ENCODE measurements around the gene USP10. TPM values are rescaled to one million over a fixed set of nuclear protein-coding genes. Genes with fewer than 3 reads are reported as not detected.

The USP10 gene
- total and polyA plus RNA-seq, 2 donors (not counting 3 experiments of a cell fraction or from before 2014, with no cell fraction given) = 84.0 to 115 TPM

DNA sequence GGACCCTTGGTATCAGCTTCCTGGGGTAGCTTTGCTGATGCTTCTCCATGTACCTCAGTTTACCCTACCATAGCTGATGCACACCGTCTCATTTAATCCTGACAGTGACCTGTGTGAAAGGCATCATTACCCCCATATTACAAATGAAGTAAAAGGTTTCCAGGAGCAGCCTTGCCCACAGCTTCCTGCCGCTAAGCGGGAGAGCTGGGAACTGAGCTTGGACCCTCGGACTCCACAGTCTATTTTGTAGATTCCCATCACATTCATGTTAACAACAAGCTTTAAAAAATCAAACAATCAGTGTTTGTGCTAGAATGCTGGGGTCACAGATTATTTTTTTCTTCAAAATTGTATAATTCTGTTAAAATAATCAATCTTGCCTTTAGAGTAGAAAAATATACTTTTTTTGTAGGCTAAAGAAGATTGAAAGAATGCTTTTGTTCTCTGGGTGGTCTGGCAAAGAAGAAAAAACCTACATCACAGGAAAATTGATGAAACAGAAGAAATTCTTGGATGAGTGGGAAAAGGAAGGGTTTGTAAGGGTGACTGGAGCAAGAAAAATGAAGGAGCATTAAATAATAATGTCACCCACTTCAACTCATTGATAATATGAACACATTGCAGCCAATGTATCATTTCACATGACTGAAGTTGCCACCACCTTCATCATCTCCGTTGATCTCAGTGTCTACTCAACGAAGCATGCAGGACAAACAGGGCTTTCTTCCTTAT lies 9.5 kb upstream of the USP10 start:
- Histone ChIP-seq H3K27me3 (ENCODE audit: control insufficient read depth in 2 of 2, insufficient read depth in 2 of 2, low read length in 2 of 2) (no peaks in the 10 kb centered on the region), H4K20me1 (replicated peaks; ENCODE audit: control insufficient read depth, extremely low read depth, insufficient read depth, low read length) (no peaks in the 10 kb centered on the region), H3K27ac (ENCODE audit: insufficient read depth, low read depth, low read length) (no peak overlapping the region), H3K36me3 (ENCODE audit: control insufficient read depth in 2 of 2, extremely low read depth in 1 of 2, insufficient read depth in 2 of 2, low read length in 2 of 2) (no peaks in the 10 kb centered on the region), H3K4me3 (replicated peaks in 1 of 3; ENCODE audit: insufficient read depth in 1 of 3, low read depth in 1 of 3, low read length in 3 of 3) (no peak overlapping the region), H3K4me1 (ENCODE audit: control insufficient read depth, extremely low read depth, insufficient read depth, low read length) (peaks cover 14% of the 10 kb centered on the region), H3K9me3 (replicated peaks; ENCODE audit: control insufficient read depth, insufficient read depth, low read length) (no peaks in the 10 kb centered on the region), H3K79me2 (ENCODE audit: control insufficient read depth, insufficient read depth, low read length) (no peaks in the 10 kb centered on the region), H3K9me1 (replicated peaks; ENCODE audit: control insufficient read depth, extremely low read depth, insufficient read depth, low read length) (no peaks in the 10 kb centered on the region), H3K4me2 (ENCODE audit: insufficient read depth, low read length) (no peak overlapping the region), H3K9ac (replicated peaks; ENCODE audit: extremely low read depth, insufficient read depth, low read length) (no peak overlapping the region), H2AFZ (ENCODE audit: low read depth, low read length) (no peak overlapping the region)
- FAIRE-seq (no peak), DNase-seq (ENCODE audit: low read depth, low spot score) (no peak)
- CTCF ChIA-PET = interaction anchor here (1.4 to 1.8 kb wide), 2 partner anchors 18 to 35 kb away, joined by 7 to 11 read pairs; no protein-coding TSS in a partner anchor
- POLR2A ChIA-PET = no interaction called here
- dilution Hi-C loops (cut with MboI; ENCODE audit: extremely low pct_ligation_motif_present, low sequenced_read_pairs) = no loop called here
- intact Hi-C loops (cut with micrococcal nuclease) = no loop called here
- TF ChIP-seq POLR2AphosphoS5 (IDR thresholded peaks at IDR 0.05; ENCODE audit: insufficient read depth, low read depth, low read length) (no peak), MYC (IDR thresholded peaks at IDR 0.05; ENCODE audit: low read depth, low read length) (no peak), GATA2 (IDR thresholded peaks at IDR 0.05; ENCODE audit: insufficient read depth, insufficient read length, low read depth, low read length) (no peak), JUN (IDR thresholded peaks at IDR 0.05; ENCODE audit: borderline replicate concordance, insufficient read depth, insufficient read length, low read depth) (no peak), FOS (IDR thresholded peaks at IDR 0.05; ENCODE audit: borderline replicate concordance, insufficient read depth, low read length) (no peak), POLR2A (IDR thresholded peaks at IDR 0.05; ENCODE audit: low read depth, low read length) (no peak), EZH2 (IDR thresholded peaks at IDR 0.05; ENCODE audit: borderline replicate concordance, low read depth, low read length, severe bottlenecking) (no peak), MAX (IDR thresholded peaks at IDR 0.05; ENCODE audit: insufficient read depth, insufficient read length) (no peak)
- TF ChIP-seq, protein P1, sequence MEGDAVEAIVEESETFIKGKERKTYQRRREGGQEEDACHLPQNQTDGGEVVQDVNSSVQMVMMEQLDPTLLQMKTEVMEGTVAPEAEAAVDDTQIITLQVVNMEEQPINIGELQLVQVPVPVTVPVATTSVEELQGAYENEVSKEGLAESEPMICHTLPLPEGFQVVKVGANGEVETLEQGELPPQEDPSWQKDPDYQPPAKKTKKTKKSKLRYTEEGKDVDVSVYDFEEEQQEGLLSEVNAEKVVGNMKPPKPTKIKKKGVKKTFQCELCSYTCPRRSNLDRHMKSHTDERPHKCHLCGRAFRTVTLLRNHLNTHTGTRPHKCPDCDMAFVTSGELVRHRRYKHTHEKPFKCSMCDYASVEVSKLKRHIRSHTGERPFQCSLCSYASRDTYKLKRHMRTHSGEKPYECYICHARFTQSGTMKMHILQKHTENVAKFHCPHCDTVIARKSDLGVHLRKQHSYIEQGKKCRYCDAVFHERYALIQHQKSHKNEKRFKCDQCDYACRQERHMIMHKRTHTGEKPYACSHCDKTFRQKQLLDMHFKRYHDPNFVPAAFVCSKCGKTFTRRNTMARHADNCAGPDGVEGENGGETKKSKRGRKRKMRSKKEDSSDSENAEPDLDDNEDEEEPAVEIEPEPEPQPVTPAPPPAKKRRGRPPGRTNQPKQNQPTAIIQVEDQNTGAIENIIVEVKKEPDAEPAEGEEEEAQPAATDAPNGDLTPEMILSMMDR (IDR thresholded peaks at IDR 0.05; ENCODE audit: extremely low read depth in 1 of 2, insufficient read depth in 1 of 2, low read depth in 1 of 2, low read length in 2 of 2) = no peak
- BruUV-seq (replicated peaks) = no TSS peak

Data from endothelial cell of umbilical vein (primary cell).